GM23338 (cell line): Measurements from ENCODE around the gene METTL18. TPM values are rescaled to one million over a fixed set of nuclear protein-coding genes. Genes with fewer than 3 reads are reported as not detected.
A peak's percentile ranks its signal among the peaks of the same experiment; 100 is the strongest.

Experiments
- ATAC-seq: fragments of 200-7000 bp; cut with Tn5 transposase; 3 replicates; pipeline ENCODE4 v1.9.1; 2020
- DNase-seq: peaks from one replicate; pipeline ENCODE4 v3.0.0-alpha.2; 2015; ENCODE audit warnings: low spot score
- H2AFZ ChIP-seq: fragments of 200-600 bp; sonication (generic); 2 replicates; pipeline ENCODE4 v1.8.0; 2016; ENCODE audit warnings: antibody characterized with exemption, mild to moderate bottlenecking, moderate library complexity
- H3F3A ChIP-seq: fragments of 200-600 bp; sonication (generic); replicated peaks from 2 replicates; pipeline ENCODE4 v1.8.0; 2017; ENCODE audit warnings: antibody characterized with exemption, mixed run types, low read depth
- H3K27ac ChIP-seq: fragments of 200-600 bp; sonication (generic); 2 replicates; pipeline ENCODE4 v1.6.1; 2016; ENCODE audit warnings: low read depth
- H3K27me3 ChIP-seq: fragments of 200-600 bp; sonication (generic); 2 replicates; pipeline ENCODE4 v1.8.0; 2016; ENCODE audit warnings: mild to moderate bottlenecking, mixed run types, moderate library complexity; ENCODE audit not compliant: insufficient read depth
- H3K36me3 ChIP-seq: fragments of 200-600 bp; sonication (generic); 2 replicates; pipeline ENCODE4 v1.8.0; 2016; ENCODE audit warnings: mild to moderate bottlenecking; ENCODE audit not compliant: insufficient read depth
- H3K4me1 ChIP-seq: fragments of 200-600 bp; sonication (generic); 2 replicates; pipeline ENCODE4 v1.8.0; 2016; ENCODE audit warnings: mild to moderate bottlenecking, moderate library complexity; ENCODE audit not compliant: insufficient read depth
- H3K4me2 ChIP-seq: fragments of 200-600 bp; sonication (generic); 2 replicates; pipeline ENCODE4 v1.7.1; 2017; ENCODE audit warnings: mixed run types
- H3K4me3 ChIP-seq: fragments of 200-600 bp; sonication (generic); 2 replicates; pipeline ENCODE4 v1.6.1; 2016; ENCODE audit warnings: mixed run types
- H3K79me2 ChIP-seq: fragments of 200-600 bp; sonication (generic); replicated peaks from 2 replicates; pipeline ENCODE4 v1.8.0; 2017; ENCODE audit warnings: mild to moderate bottlenecking; ENCODE audit not compliant: insufficient read depth
- H3K9me2 ChIP-seq: fragments of 200-600 bp; sonication (generic); 2 replicates; pipeline ENCODE4 v1.8.0; 2017; ENCODE audit not compliant: insufficient read depth
- H4K20me1 ChIP-seq: fragments of 200-600 bp; sonication (generic); replicated peaks from 2 replicates; pipeline ENCODE4 v1.8.0; 2017; ENCODE audit warnings: mild to moderate bottlenecking; ENCODE audit not compliant: insufficient read depth
- H3K27ac Mint-ChIP-seq: 2 replicates; pipeline ENCODE4 v1.8.0; 2020; ENCODE audit warnings: inconsistent platforms, mild to moderate bottlenecking, moderate library complexity, mixed read lengths
- H3K27me3 Mint-ChIP-seq: 3 replicates; pipeline ENCODE4 v1.8.0; 2022; ENCODE audit warnings: low read depth, mild to moderate bottlenecking, moderate library complexity, mixed read lengths, inconsistent platforms; ENCODE audit not compliant: insufficient read depth, poor library complexity
- H3K36me3 Mint-ChIP-seq: 3 replicates; pipeline ENCODE4 v1.8.0; 2021; ENCODE audit warnings: low read depth, mild to moderate bottlenecking, inconsistent platforms, moderate library complexity, mixed read lengths
- H3K4me1 Mint-ChIP-seq: 3 replicates; pipeline ENCODE4 v1.8.0; 2020; ENCODE audit warnings: mild to moderate bottlenecking, inconsistent platforms, mixed read lengths
- H3K4me3 Mint-ChIP-seq: 3 replicates; pipeline ENCODE4 v1.8.0; 2021; ENCODE audit warnings: moderate library complexity, mild to moderate bottlenecking, inconsistent platforms, mixed read lengths
- H3K9me3 Mint-ChIP-seq: 3 replicates; pipeline ENCODE4 v1.8.0; 2020; ENCODE audit warnings: moderate library complexity, mild to moderate bottlenecking, inconsistent platforms, mixed read lengths
- CREB1 ChIP-seq: fragments of 250-450 bp; sonication (Bioruptor Pico); IDR thresholded peaks from 2 replicates; pipeline ENCODE4 v1.5.0; 2020; ENCODE audit warnings: low read depth, mild to moderate bottlenecking, moderate library complexity
- EZH2 ChIP-seq: fragments of 200-600 bp; sonication (generic); IDR thresholded peaks from one replicate; pipeline ENCODE4 v1.8.0; 2017; ENCODE audit warnings: antibody characterized with exemption, mild to moderate bottlenecking, low read depth; ENCODE audit not compliant: unreplicated experiment
- EZH2phosphoT487 ChIP-seq: fragments of 200-600 bp; sonication (generic); IDR thresholded peaks from one replicate; pipeline ENCODE4 v1.8.1; 2018; ENCODE audit warnings: antibody characterized with exemption; ENCODE audit not compliant: unreplicated experiment
- JUNB ChIP-seq: IDR thresholded peaks from one replicate; pipeline ENCODE4 v1.6.1; 2016; ENCODE audit warnings: antibody characterized with exemption; ENCODE audit not compliant: unreplicated experiment
- NANOG ChIP-seq: IDR thresholded peaks from 2 replicates; pipeline ENCODE4 v1.6.1; 2016; ENCODE audit warnings: antibody characterized with exemption, borderline replicate concordance
- POLR2AphosphoS5 ChIP-seq: IDR thresholded peaks from 2 replicates; pipeline ENCODE4 v1.6.1; 2016; ENCODE audit warnings: antibody characterized with exemption, low read depth
- polyA plus RNA-seq: library from polyadenylated mRNA; unstranded; fragments of >200 nt; fragmentation: Nextera tagmentation; extraction: Ambion mirVana; gene quantifications from 2 replicates; pipeline ENCODE4 v1.2.1, GENCODE V29; 2016
- total RNA-seq: library from RNA; depleted of rRNA; stranded (reverse); fragments of >200 nt; shearing (Covaris generic); gene quantifications from 2 replicates; pipeline ENCODE4 v1.2.3, GENCODE V29; 2014
- TF ChIP-seq, protein P1 (sequence below), 2 experiments: fragments of 200-600 bp in 1 of 2; sonication (generic) in 1 of 2; conservative IDR thresholded peaks; 2 replicates each; pipeline versions ENCODE4 v1.5.1 to v1.6.1; 2016 to 2017; ENCODE audit warnings: antibody characterized with exemption in 2 of 2, low read depth in 2 of 2, mild to moderate bottlenecking in 2 of 2, moderate library complexity in 1 of 2
- TF ChIP-seq, protein P2 (sequence below): fragments of 250-450 bp; sonication (Bioruptor Pico); IDR thresholded peaks from 2 replicates; pipeline ENCODE4 v1.5.0; 2020; ENCODE audit warnings: mild to moderate bottlenecking, moderate library complexity
- TF ChIP-seq, protein P3 (sequence below): IDR thresholded peaks from 2 replicates; pipeline ENCODE4 v1.6.1; 2016; ENCODE audit warnings: antibody characterized with exemption

The METTL18 gene
- total and polyA plus RNA-seq, 2 experiments from 2014 or later = 9.9 to 13.6 TPM

DNA sequence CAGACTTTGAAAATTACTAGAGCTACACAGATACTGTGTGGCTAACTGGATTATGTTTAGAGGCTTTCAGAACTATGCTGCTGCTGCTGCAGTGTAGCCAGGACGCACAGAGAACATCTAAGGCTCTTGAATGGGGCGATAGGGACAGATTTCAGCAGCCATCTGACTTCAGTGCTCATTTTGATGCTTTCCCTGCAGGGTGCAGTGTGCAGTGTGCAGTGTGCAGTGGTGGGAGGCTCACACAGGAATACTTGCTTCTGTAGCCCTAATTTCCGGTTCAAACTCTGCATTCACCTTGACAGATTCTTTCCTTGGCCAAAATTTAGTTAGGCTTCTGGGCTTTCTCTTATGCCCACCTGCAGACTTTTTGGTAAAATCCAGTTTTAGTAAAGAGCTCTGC, 7.7 kb downstream of the METTL18 start:
- TF ChIP-seq POLR2AphosphoS5 (no peak), JUNB (no peak), CREB1 (CRISPR knock-in tag) (no peak), EZH2 (no peak), NANOG (no peak), EZH2phosphoT487 (no peak)
- TF ChIP-seq, protein P1, sequence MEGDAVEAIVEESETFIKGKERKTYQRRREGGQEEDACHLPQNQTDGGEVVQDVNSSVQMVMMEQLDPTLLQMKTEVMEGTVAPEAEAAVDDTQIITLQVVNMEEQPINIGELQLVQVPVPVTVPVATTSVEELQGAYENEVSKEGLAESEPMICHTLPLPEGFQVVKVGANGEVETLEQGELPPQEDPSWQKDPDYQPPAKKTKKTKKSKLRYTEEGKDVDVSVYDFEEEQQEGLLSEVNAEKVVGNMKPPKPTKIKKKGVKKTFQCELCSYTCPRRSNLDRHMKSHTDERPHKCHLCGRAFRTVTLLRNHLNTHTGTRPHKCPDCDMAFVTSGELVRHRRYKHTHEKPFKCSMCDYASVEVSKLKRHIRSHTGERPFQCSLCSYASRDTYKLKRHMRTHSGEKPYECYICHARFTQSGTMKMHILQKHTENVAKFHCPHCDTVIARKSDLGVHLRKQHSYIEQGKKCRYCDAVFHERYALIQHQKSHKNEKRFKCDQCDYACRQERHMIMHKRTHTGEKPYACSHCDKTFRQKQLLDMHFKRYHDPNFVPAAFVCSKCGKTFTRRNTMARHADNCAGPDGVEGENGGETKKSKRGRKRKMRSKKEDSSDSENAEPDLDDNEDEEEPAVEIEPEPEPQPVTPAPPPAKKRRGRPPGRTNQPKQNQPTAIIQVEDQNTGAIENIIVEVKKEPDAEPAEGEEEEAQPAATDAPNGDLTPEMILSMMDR (conservative IDR thresholded peaks at IDR 0.05; ENCODE audit: low read depth in 2 of 2) = no peak
- Histone ChIP-seq H3K4me2 (no peak overlapping the region), H3F3A (no peaks in the 10 kb centered on the region), H3K27me3 (no peaks in the 10 kb centered on the region), H3K79me2 (no peaks in the 10 kb centered on the region), H3K36me3 (no peaks in the 10 kb centered on the region), H3K27ac (no peak overlapping the region), H3K4me1 (peaks cover 11% of the 10 kb centered on the region; the same call in 1 of the 2 replicates), H2AFZ (peak overlapping the region; percentile 47), H4K20me1 (no peaks in the 10 kb centered on the region), H3K9me2 (0 out of 2 replicates have a peak, but pooled peaks cover 10% of the 10 kb centered on the region), H3K4me3 (no peak overlapping the region)
- peaks cover 8% of the 10 kb centered on the region for H3K9me3 Mint-ChIP-seq
- peaks cover 4% of the 10 kb centered on the region for H3K27me3 Mint-ChIP-seq
- peaks cover 19% of the 10 kb centered on the region for H3K4me1 Mint-ChIP-seq
- peaks cover 14% of the 10 kb centered on the region; the same call in 1 of the 3 replicates for H3K36me3 Mint-ChIP-seq
- ATAC-seq = no peak
- DNase-seq = no peak
- no peak overlapping the region for H3K4me3 Mint-ChIP-seq
- no peak overlapping the region for H3K27ac Mint-ChIP-seq

DNA sequence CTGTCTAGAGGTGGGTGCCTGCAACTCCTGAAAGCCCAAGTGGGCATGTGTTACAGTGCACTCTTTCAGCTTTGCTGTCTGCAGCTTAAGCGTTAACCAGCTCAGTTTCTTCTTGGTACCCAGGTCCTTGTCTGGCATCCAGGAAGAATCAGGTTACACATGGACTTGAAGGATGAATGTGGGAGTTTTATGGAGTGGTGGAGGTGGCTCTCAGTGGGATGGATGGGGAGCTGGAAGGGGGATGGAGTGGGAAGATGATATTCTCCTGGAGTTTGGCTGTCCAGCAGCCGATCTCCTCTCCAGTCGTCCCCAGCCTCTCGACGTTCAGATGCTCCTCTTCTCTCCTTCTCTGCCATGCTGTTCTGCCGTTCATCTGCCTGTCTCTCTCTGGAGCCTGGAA, 9.4 kb downstream of the METTL18 start:
- no peak overlapping the region; the same call in 1 of the 2 replicates for H3K27ac Mint-ChIP-seq
- Histone ChIP-seq H3K4me2 (no peak overlapping the region), H3K27ac (no peak overlapping the region), H3K9me2 (0 out of 2 replicates have a peak, but pooled peaks cover 6% of the 10 kb centered on the region), H3F3A (no peaks in the 10 kb centered on the region), H3K79me2 (no peaks in the 10 kb centered on the region), H4K20me1 (no peaks in the 10 kb centered on the region), H2AFZ (no peak overlapping the region), H3K4me3 (no peak overlapping the region), H3K27me3 (no peaks in the 10 kb centered on the region), H3K4me1 (peaks cover 11% of the 10 kb centered on the region; the same call in 1 of the 2 replicates), H3K36me3 (no peaks in the 10 kb centered on the region)
- DNase-seq = no peak
- no peaks in the 10 kb centered on the region; the same call in 2 of the 3 replicates for H3K36me3 Mint-ChIP-seq
- no peak overlapping the region for H3K4me3 Mint-ChIP-seq
- H3K27me3 Mint-ChIP-seq = peaks cover 2% of the 10 kb centered on the region
- H3K9me3 Mint-ChIP-seq = peaks cover 8% of the 10 kb centered on the region
- ATAC-seq = no peak
- peaks cover 27% of the 10 kb centered on the region for H3K4me1 Mint-ChIP-seq
- TF ChIP-seq EZH2phosphoT487 (no peak), NANOG (no peak), CREB1 (CRISPR knock-in tag) (no peak), POLR2AphosphoS5 (no peak)
- TF ChIP-seq, protein P2, sequence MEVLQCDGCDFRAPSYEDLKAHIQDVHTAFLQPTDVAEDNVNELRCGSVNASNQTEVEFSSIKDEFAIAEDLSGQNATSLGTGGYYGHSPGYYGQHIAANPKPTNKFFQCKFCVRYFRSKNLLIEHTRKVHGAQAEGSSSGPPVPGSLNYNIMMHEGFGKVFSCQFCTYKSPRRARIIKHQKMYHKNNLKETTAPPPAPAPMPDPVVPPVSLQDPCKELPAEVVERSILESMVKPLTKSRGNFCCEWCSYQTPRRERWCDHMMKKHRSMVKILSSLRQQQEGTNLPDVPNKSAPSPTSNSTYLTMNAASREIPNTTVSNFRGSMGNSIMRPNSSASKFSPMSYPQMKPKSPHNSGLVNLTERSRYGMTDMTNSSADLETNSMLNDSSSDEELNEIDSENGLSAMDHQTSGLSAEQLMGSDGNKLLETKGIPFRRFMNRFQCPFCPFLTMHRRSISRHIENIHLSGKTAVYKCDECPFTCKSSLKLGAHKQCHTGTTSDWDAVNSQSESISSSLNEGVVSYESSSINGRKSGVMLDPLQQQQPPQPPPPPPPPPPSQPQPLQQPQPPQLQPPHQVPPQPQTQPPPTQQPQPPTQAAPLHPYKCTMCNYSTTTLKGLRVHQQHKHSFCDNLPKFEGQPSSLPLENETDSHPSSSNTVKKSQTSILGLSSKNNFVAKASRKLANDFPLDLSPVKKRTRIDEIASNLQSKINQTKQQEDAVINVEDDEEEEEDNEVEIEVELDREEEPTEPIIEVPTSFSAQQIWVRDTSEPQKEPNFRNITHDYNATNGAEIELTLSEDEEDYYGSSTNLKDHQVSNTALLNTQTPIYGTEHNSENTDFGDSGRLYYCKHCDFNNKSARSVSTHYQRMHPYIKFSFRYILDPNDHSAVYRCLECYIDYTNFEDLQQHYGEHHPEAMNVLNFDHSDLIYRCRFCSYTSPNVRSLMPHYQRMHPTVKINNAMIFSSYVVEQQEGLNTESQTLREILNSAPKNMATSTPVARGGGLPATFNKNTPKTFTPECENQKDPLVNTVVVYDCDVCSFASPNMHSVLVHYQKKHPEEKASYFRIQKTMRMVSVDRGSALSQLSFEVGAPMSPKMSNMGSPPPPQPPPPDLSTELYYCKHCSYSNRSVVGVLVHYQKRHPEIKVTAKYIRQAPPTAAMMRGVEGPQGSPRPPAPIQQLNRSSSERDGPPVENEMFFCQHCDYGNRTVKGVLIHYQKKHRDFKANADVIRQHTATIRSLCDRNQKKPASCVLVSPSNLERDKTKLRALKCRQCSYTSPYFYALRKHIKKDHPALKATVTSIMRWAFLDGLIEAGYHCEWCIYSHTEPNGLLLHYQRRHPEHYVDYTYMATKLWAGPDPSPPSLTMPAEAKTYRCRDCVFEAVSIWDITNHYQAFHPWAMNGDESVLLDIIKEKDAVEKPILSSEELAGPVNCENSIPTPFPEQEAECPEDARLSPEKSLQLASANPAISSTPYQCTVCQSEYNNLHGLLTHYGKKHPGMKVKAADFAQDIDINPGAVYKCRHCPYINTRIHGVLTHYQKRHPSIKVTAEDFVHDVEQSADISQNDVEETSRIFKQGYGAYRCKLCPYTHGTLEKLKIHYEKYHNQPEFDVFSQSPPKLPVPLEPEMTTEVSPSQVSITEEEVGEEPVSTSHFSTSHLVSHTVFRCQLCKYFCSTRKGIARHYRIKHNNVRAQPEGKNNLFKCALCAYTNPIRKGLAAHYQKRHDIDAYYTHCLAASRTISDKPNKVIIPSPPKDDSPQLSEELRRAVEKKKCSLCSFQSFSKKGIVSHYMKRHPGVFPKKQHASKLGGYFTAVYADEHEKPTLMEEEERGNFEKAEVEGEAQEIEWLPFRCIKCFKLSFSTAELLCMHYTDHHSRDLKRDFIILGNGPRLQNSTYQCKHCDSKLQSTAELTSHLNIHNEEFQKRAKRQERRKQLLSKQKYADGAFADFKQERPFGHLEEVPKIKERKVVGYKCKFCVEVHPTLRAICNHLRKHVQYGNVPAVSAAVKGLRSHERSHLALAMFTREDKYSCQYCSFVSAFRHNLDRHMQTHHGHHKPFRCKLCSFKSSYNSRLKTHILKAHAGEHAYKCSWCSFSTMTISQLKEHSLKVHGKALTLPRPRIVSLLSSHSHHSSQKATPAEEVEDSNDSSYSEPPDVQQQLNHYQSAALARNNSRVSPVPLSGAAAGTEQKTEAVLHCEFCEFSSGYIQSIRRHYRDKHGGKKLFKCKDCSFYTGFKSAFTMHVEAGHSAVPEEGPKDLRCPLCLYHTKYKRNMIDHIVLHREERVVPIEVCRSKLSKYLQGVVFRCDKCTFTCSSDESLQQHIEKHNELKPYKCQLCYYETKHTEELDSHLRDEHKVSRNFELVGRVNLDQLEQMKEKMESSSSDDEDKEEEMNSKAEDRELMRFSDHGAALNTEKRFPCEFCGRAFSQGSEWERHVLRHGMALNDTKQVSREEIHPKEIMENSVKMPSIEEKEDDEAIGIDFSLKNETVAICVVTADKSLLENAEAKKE = no peak
- TF ChIP-seq, protein P3, sequence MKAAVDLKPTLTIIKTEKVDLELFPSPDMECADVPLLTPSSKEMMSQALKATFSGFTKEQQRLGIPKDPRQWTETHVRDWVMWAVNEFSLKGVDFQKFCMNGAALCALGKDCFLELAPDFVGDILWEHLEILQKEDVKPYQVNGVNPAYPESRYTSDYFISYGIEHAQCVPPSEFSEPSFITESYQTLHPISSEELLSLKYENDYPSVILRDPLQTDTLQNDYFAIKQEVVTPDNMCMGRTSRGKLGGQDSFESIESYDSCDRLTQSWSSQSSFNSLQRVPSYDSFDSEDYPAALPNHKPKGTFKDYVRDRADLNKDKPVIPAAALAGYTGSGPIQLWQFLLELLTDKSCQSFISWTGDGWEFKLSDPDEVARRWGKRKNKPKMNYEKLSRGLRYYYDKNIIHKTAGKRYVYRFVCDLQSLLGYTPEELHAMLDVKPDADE = no peak
- TF ChIP-seq, protein P1 (conservative IDR thresholded peaks at IDR 0.05; ENCODE audit: low read depth in 2 of 2) = no peak
